Middle frontal gyrus (tissue), 1 donor: ENCODE results near the gene CD300H.
"Not testable (repeated sequence)": the region's sequence is repeated elsewhere in the genome, so short reads cannot be mapped to it uniquely, and the experiment has no call there.

Experiments
- DNase-seq: peaks from one replicate; pipeline ENCODE4 v3.0.0-alpha.2; 2015; ENCODE audit warnings: low spot score; ENCODE audit errors: extremely low spot score

The CD300H gene

GRCh38 chr17:74585711-74586110 is 18.4 kb upstream of the CD300H start:
- no peak for DNase-seq

- DNase-seq: no peak
Measured at GRCh38 chr17:74584292-74585060, 17.2 kb upstream of the CD300H start.

GRCh38 chr17:74582633-74583032 is 15.3 kb upstream of the CD300H start:
- DNase-seq: no peak

GRCh38 chr17:74579900-74580299 is 12.6 kb upstream of the CD300H start:
- DNase-seq: no peak

GRCh38 chr17:74578979-74579378 is 11.7 kb upstream of the CD300H start:
- no peak for DNase-seq

- DNase-seq: no peak
Measured at GRCh38 chr17:74574489-74575142, 7.3 kb upstream of the CD300H start.

GRCh38 chr17:74573635-74574034 is 6.3 kb upstream of the CD300H start:
- DNase-seq: not testable (repeated sequence)

GRCh38 chr17:74573169-74573568 is 5.9 kb upstream of the CD300H start:
- no peak for DNase-seq

GRCh38 chr17:74571621-74572270 is 4.4 kb upstream of the CD300H start:
- no peak for DNase-seq

- no peak for DNase-seq
Measured at GRCh38 chr17:74569020-74570003, 2.0 kb upstream of the CD300H start.

- DNase-seq: no peak
Measured at GRCh38 chr17:74568106-74568873, 981 bp upstream of the CD300H start.

- DNase-seq: no peak
Measured at GRCh38 chr17:74566132-74566753, 1.1 kb downstream of the CD300H start.

GRCh38 chr17:74565126-74565525 is 2.2 kb downstream of the CD300H start:
- DNase-seq: no peak

- DNase-seq: no peak
Measured at GRCh38 chr17:74563358-74563757, 4.0 kb downstream of the CD300H start.

GRCh38 chr17:74561586-74561985 is 5.7 kb downstream of the CD300H start:
- no peak for DNase-seq

GRCh38 chr17:74558882-74559519 is 8.3 kb downstream of the CD300H start:
- DNase-seq: no peak

GRCh38 chr17:74558402-74558801 is 8.9 kb downstream of the CD300H start:
- DNase-seq: not testable (repeated sequence)

GRCh38 chr17:74555427-74555940 is 11.8 kb downstream of the CD300H start:
- DNase-seq: no peak

GRCh38 chr17:74554909-74555308 is 12.4 kb downstream of the CD300H start:
- no peak for DNase-seq
